GM19397 (cell line): ENCODE data around the gene NIBAN1.
"Not testable (repeated sequence)": the region's sequence is repeated elsewhere in the genome, so short reads cannot be mapped to it uniquely, and the experiment has no call there.

Experiments
- ATAC-seq: cut with Tn5 transposase; IDR thresholded peaks from one replicate; pipeline ENCODE4 v1.9.1; 2021; ENCODE audit warnings: mild to moderate bottlenecking, moderate library complexity; ENCODE audit not compliant: unreplicated experiment

The NIBAN1 gene

GRCh38 chr1:184974056-184974836 is at the start of gene NIBAN1:
Gene NIBAN1 (minus strand): TSS chr1:184974508. CDS start chr1:184974356, 152 bp downstream.
- peak; percentile 68 for ATAC-seq

GRCh38 chr1:185017966-185018365 is 43.7 kb upstream of the NIBAN1 start:
- no peak for ATAC-seq

- no peak for ATAC-seq
Measured at GRCh38 chr1:185017338-185017737, 43.0 kb upstream of the NIBAN1 start.

- no peak for ATAC-seq
Measured at GRCh38 chr1:185016880-185017279, 42.6 kb upstream of the NIBAN1 start.

GRCh38 chr1:185015631-185016030 is 41.3 kb upstream of the NIBAN1 start:
- no peak for ATAC-seq

GRCh38 chr1:185014941-185015340 is 40.6 kb upstream of the NIBAN1 start:
- ATAC-seq, result no peak

GRCh38 chr1:185010361-185010760 is 36.1 kb upstream of the NIBAN1 start:
- ATAC-seq, result no peak

- ATAC-seq, result no peak
Measured at GRCh38 chr1:185008838-185009237, 34.5 kb upstream of the NIBAN1 start.

GRCh38 chr1:185001312-185001880 is 27.1 kb upstream of the NIBAN1 start:
- ATAC-seq, result not testable (repeated sequence)

GRCh38 chr1:184999974-185000373 is 25.7 kb upstream of the NIBAN1 start:
- not testable (repeated sequence) for ATAC-seq

- no peak for ATAC-seq
Measured at GRCh38 chr1:184994301-184994700, 20.0 kb upstream of the NIBAN1 start.

GRCh38 chr1:184992271-184992670 is 18.0 kb upstream of the NIBAN1 start:
- no peak for ATAC-seq

- ATAC-seq, result no peak
Measured at GRCh38 chr1:184990204-184990603, 15.9 kb upstream of the NIBAN1 start.

GRCh38 chr1:184988506-184988905 is 14.2 kb upstream of the NIBAN1 start:
- ATAC-seq, result no peak

GRCh38 chr1:184987696-184988095 is 13.4 kb upstream of the NIBAN1 start:
- ATAC-seq, result no peak

- ATAC-seq, result no peak
Measured at GRCh38 chr1:184986250-184986649, 11.9 kb upstream of the NIBAN1 start.

GRCh38 chr1:184982002-184982954 is 8.0 kb upstream of the NIBAN1 start:
- ATAC-seq, result peak; percentile 92

- ATAC-seq, result no peak
Measured at GRCh38 chr1:184980726-184981125, 6.4 kb upstream of the NIBAN1 start.

- no peak for ATAC-seq
Measured at GRCh38 chr1:184975208-184975870, 1.0 kb upstream of the NIBAN1 start.

- no peak for ATAC-seq
Measured at GRCh38 chr1:184974837-184975115, 468 bp upstream of the NIBAN1 start.
